Activated CD4-positive, alpha-beta T cell treated with anti-CD3 and anti-CD28 coated beads, Interleukin-2, Interleukin-4, amounts not matched to agents 100 ng/mL and 50 ng/mL, durations not matched to agents 16 hours and 8 hours (primary cell): ENCODE measurements around the gene TACC2.
"Not testable (repeated sequence)": the region's sequence is repeated elsewhere in the genome, so short reads cannot be mapped to it uniquely, and the experiment has no call there.

Experiments used
- DNase-seq: peaks from one replicate; pipeline ENCODE4 v3.0.0-alpha.2; 2020; ENCODE audit warnings: low spot score

The TACC2 gene

DNA sequence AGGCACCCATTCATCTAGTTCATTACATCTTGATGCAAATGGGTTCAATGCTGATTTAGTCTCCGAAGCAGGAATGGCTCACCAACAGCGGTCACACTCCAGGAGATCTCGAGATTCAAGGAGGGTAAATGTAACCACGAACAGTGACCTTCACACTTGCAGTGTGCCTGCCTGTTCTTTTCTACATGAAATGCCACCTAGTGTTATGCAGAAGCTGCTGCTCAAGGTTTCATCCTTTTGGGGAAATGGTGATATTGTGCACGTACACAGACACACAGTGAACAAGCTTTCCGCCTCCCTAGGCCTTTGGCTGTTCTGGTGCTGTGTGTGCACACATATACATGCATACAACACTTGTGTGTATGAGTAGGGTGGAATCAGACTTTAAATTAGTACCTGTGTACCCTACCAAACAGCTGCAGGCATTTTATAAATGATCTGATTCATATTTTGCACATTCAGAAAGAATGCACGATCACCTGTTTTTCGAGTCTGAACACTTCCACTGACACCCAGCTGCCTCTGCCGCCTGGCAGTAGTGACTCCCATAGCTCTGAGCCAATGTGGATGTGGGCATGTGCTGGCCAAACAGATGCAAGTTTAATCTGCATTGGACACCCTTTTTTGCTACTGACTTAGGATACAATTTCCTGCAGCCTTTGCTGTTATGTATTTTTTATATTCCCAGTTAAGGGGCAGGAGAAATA lies 100.5 kb downstream of the TACC2 start:
- DNase-seq: no peak

DNA sequence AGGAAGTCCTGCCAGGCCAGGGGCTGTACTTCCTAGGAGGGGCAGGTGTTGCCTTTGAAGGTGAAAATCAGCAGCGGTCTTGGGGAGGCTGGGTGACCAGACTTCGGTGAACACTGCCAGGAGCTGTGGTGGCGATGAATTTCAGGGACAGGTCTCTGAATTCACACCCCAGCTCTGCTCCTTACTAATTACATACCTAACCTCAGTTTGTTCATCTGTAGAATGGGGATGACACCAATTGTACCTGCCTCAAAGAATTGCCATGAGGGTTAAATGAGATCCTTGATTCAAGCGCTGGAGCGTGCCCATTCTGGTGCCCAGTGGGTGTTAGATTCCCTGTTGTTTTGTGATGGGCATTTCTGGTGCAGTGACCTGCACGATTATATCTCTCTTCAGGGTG lies 102.8 kb downstream of the TACC2 start:
- no peak for DNase-seq

DNA sequence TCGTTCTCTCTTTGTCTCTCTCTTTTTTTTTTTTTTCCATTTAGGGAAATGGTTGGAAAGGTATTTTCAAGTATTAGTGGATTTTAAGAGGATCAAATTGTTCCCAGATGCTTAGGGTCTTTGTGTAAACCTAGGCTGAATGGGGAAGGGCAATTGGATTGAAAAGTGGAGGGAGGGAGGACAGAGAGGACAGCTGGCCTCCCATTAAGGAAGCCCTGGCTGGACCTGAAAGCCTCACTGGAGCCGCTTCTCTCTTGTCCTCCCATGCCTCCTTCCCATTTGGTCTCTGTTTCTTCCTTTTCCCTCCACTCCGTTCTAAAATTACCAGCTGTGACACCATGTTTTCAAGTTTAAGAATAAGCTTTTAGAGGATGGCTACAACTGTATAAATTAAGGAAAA lies 104.1 kb downstream of the TACC2 start:
- no peak for DNase-seq

DNA sequence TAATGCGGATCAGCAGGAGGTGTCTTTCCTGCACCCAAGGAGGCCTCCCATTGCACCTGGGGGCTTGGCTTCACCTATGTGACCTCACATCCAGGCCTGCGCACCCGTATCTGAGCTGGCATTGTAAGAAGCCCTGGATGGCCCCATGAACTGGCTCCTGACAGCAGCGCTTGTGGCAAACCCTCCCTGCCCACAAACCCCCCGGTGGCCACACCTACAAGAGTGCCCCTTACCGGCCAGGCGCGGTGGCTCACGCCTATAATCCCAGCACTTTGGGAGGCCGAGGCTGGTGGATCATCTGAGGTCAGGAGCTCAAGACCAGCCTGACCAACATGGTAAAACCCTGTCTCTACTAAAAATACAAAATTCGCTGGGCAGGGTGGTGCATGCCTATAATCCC lies 107.2 kb downstream of the TACC2 start:
- DNase-seq: not testable (repeated sequence)

DNA sequence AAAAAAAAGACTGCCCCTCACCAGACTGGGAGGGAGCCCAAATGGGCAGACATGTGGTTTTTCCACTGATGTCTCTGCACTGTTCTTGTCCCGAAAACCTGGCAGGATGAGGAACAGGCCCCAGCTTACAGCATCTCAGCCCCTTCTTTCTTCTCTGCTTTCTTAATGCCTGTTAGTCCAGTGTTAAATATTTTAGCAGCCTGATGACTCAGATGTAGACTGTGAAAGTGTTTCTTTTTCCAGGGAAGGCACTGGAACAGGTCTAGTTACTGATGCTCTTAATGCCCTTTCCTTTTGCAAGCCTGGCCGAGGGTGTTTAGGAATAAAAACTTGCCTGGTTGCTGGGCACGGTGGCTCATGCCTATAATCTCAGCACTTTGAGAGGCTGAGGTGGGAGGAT lies 107.7 kb downstream of the TACC2 start:
- no peak for DNase-seq

DNA sequence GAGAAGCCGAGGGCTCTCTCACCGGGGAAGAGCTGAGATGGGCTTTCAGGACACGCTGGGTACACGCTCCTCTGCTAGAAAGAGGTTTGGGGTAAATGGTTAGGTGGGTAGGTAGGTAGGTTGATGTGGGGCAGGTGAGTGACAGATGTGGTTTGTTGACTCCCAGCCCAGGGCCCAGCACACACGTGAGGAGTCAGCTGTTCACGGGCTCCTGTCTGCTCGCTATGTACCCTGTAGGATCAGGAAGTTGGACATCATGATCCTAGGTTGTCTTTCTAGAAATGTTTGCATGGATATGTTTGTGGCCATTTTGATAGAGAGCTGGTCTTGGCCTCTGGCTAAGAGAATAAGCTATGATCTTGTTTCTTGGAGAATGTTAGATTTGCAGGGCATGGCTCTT lies 109.0 kb downstream of the TACC2 start:
- no peak for DNase-seq

DNA sequence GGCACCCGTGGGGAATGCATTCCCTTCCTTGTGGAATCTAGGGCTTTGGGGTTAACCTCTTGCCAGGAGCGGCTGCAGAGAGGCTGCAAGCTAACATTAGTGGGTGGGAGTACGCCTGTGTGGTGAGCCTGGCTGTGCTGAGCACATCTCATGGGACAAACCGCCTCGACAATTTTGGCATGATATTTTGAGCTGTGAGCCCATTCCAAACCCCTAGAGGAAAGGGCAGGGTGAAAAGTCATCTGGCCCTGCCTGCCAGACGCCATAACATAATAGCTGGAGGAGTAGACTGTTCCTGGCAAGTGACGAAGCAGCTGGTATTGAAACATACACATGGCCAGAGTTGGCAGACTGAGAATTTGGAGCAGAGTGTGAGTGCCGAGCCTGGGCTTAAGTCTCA lies 110.0 kb downstream of the TACC2 start:
- no peak for DNase-seq

DNA sequence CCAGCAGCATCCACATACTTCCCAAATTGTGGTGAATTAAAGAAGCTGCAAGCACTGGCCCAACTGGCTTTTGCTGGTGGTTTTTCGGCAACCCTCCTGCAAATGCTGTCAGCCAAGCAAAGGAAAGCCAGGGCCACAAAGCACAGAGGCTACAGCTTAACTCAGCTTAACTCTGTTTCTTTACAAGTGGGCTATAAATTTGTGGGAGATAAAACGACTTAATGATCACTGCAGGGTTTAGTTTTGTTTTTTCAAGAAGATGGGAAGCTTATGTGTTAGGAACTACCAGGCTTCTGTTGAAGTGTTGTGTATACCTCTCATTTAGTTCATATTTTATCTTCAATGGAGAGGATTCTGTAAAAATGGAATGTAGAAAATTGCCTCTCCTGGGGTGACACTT lies 110.6 kb downstream of the TACC2 start:
- DNase-seq: no peak

DNA sequence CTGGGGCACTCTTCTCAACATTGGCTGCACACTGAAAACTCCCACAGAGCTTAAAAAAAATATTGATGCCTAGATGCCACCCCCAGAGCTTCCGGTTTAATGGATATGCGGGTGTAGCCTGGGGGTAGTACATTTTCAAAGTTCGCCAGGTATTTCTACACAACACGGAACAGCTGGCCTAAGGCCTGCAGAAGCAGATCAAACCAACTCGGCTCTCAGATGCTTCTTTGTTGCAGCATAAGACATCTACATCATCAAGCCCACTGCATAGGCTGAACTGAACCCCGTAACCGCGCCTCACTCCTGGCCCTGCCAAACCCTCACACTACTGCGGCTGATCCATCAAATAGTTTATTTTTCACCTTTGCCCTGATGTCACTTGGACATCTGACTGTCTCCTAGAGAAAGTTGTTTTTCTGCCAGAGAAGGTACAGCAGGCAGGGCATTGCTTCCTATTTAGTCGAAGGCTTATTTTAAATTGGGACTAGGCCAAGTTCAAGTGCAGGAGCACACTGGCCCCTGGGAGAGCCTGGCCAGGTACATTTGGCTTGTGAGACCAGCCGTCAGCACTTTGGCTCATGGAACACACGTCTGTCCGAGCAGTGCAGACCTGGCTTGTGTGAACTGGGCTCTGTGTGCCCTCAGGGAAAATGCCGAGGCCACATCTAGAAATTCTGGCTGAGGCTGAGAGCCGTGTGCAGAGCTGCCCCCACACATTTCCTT lies 113.3 kb downstream of the TACC2 start:
- no peak for DNase-seq

DNA sequence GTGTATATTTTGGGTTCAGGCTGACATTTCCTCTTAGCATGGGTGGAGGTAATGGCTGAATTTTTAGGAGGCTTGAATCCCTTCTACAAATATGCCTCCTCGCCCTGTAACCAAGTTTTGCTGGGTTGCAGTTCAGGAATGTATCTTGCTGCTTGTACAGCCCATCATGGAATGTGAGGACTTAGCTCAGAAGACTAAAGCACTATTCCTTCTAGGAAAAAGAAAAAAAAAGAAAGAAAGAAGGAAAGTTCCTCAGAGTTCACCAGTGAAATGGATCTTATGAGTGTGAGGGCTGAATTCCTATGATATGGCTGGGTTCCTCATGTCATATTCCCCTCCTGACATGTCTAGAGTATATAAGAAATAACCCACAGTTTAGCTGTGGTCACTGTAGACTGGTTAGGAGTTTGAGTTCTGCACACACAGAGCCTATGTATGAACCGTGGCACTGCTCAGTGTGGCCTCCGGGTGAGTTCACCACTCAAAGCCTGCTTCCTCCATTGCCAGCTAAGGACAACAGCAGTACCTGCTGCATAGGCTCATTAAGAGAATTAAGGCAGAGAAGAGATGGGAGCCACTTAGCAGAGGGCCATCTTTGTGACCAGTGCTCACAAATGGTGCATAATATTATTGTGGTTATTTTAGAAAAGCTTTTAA lies 114.0 kb downstream of the TACC2 start:
- no peak for DNase-seq

DNA sequence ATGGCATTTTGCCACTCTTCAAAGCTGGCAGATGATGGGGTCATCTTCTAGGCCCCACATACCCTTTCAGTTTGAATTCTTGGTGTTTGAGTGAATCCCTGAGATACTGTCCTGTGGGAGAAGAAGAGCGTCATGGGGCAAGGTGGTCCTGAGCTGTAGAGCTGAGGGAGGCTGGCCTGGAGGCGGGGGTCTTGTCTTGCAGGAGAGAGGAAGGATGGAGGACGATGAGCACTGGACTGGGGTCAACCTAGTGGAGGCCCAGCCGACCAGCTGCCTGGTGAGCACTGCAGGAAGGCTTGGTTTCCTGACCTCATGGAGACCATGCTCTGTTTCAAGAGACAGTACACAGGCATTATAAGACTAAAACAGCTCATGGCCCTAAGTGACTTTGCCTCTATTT lies 114.6 kb downstream of the TACC2 start:
- DNase-seq: no peak

DNA sequence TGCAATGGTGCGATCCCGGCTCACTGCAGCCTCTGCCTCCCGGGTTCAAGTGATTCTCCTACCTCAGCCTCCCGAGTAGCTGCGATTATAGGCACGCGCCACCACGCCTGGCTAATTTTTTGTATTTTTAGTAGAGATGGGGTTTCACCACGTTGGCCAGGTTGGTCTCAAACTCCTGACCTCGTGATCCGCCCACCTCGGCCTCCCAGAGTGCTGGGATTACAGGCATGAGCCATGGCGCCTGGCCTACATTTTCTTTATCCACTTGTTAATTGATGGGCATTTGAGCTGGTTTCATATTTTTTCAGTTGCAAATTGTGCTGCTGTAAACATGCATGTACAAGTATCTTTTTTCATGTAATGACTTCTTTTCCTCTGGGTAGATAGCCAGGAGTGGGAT lies 119.8 kb downstream of the TACC2 start:
- DNase-seq: not testable (repeated sequence)

DNA sequence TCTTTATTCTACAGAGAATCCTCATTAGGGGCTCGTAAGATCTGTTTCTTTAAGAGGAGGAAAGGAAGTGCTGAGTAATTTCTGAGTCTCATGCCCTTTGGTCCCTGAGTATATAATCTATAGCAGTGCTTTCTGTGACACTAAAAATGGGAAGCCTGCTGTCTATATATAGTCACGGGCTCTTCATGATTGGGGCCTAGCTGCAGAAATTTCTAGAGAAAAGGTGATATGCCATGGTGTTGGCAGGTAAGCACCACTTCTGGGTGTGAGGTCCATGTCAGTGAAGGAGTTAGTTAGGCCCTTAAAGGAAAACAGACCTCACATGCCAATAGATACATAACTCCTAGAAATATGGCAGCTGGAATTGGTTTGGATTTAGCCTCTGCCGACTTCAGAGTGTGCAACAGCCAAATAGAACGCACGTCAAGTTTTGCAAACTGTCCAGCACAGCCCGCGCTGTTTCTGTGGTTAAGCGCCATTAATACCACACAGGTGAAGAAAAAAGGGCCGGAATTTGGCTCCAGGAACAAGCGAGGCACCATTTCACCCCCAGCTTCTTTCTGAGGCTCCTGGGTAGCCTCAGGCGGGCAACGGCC lies 123.2 kb downstream of the TACC2 start:
- no peak for DNase-seq

DNA sequence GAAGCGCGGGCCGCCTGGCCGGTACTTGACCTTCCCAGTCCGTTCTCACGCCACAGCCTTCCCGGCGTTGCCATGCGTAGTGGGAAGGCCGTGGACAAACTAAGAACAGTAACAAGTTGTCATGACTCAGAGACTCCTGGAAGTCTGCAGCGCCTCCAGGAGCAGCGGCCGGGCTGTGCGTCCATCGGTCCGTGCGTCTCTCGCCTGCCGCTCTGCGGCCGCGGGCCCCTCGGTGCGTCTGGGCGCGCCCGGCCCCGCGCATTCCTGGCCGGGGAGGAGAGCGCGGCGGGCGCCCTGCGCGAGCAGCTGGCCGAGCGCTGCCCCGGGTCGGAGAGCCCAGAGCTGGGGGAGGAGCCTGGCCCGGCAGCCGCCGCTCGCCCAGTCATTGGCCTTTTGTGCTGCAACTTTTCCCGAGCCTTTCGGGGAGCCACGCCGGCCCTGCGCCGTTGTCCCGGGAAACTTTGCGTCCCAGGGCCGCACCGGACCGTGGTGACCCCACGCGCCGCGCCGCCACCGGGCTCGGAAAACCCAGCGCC lies 123.7 kb downstream of the TACC2 start:
- DNase-seq: no peak

DNA sequence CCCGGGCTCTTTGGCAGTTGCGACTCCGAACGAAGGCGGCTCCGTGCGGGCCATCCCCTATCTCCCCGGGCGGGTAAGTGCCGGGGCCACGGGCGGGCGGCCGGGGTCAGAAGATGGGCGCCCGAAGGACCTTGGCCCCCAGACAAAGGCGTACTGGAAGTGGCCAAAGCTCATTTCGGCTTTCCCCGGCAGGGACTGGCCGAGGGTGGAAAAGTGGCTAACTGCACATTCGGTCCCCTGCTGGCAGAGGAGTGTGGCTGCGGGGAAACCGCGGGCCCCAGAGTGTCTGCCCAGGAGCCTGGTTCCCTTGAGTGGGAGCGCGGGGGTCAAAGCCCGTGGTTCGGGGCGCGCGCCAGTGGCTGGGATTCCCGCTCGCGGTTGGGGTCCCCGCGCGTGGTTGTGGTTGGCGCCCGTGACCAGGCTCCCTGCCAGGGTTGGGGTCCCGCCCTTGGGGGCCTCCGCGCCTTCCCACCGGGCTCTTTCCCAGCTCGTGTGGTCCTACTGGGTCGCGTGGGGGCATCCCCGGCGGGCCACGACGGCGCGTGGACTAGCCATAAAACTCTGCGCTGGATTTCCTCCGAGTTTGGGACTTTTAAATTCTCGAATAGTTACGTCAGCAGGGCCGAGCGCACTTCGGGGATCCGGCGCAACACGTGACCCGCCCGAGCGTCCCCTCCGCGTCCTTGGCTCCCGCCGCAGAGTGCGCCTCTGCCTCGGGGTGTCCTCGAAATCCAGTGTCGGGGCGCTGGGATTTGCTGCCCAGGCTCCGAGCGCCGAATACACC lies 124.4 kb downstream of the TACC2 start:
- DNase-seq: peak; percentile 6

DNA sequence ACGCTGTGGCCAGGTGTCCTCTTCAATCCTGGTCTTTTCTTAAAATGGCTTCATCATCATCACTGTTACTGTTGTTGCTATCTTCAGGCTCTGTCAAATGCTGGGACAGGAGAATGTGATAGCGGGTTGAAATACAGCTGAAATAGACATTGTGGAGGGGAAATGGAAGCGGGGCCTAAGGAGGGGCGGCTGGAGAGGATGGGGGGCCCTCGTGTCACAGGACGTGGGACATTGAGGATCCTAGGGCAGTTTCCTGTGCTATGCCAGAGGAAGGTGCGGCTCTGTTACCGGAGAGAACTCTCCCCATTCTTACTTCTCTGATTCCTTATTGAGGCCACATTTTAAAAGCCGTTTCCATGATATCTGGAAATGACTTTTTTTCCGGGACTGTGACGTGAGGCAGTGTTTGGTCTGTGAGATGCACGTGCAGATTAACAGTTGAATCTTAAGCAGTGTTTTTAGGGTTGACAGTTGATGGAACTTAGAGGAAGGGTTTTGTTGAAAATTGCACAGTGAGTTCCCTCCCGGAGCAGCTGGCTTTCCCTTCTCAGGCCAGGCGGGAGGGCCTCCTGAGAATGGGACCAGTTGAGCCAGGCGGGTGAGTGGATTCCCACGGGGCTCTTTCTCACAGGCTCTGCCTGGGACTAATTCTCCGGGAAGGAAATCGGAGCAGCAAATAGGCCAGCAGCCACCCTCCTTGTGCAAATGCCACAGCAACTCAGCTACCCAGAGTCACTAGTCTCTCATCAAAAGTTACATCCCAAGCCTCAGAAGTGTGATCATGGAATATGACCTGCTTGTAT lies 125.2 kb downstream of the TACC2 start:
- DNase-seq: no peak

DNA sequence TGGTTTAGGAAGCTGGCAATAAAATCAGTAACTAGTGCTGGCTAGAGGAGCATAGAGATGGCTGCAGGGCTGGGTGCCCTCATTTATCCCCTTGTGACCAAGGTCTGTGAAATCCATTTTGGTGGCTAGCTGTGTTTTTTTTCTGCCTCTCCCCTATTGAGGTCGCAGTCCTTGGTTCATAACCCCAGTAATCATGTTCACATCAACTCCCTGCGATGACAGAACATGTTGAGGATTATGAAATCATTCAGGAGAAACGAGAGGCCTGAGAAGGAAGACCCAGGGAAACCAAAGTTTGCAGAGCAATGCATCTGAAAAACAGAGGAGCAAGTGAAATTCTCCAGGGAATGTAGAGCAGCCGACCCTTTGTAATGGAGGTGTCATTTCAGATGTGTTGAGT lies 126.9 kb downstream of the TACC2 start:
- DNase-seq: no peak

DNA sequence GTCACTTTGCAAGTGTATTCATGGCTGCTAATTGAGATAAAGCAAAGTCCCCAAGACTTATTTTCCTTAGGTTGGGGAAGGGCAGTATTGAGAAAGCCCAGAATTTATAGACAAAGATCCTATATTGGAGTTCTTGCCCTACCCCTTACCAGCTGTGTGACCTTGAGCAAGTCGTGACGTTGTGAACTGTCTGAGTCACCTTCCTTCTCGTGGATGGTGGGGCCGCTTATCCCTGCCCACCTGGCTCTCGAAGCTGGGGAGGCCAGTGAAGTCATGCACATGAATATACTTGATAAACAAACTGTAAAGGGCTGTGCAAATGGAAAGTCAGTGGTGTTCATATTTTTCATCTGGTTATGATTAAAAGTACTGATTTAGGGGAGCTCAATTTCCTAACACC lies 127.4 kb downstream of the TACC2 start:
- no peak for DNase-seq

DNA sequence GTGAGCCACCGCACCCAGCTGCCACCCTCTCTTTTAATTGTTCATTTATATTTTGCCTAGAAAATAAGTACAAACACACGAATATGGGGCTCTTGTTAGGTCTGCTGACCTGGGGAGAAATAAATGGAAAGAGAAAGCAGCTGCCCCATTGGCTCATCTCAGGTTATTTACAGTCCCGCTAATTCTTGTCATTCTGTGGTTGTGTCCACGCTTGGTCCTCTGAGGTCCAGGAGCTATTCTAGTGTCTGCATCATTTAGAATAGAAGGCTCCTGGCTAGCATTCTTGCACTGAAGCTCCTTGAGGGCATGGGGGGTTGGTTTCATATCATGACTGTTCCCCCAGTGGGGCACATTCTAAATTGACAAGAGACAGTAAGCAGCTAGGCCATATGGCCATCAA lies 128.5 kb downstream of the TACC2 start:
- no peak for DNase-seq

DNA sequence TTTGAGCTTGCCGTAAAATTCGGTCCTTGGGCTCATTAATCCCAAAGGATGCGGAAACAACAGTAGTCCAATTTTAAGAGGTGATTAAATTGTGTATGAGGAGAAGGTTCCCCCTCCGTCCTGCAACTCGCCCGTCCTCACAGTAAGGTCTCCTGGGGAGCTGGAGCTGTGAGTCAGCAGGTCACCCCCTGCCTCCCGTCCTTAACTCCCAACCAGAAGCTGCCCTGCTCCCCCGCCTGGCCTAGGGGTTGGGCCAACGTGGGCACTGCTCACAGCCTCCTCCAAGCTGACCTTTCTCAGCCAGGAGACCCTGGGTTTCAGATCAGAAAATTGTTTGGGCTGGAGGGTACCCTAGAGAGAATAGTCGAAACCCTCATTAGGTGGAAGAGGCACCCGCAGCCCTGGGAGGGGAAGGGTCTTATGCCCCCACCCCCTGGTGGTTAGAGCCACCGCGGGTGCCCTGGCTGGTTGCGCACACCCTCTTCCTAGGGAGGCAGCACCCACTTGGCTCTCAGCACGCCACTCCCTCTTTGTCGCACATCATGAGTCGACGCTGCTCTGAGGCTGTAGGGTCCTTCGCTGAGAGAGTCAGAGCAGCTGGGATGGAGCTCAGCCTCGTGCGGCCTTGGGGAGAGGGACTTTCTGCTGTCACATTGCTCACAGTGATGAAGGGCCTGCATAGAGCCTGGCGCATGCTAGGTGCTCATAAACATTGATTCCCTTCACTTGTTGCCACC lies 131.2 kb downstream of the TACC2 start:
- no peak for DNase-seq
